Activated CD4-positive, CD25-positive, alpha-beta regulatory T cell treated with anti-CD3 and anti-CD28 coated beads, Interleukin-2, amount 50 U/mL, for 16 hours (primary cell): Measurements from ENCODE around the gene TNPO3.
"Not testable (repeated sequence)": the region's sequence is repeated elsewhere in the genome, so short reads cannot be mapped to it uniquely, and the experiment has no call there.

Experiments used
- DNase-seq: peaks from one replicate; pipeline ENCODE4 v3.0.0-alpha.2; 2020; ENCODE audit warnings: low read depth, low spot score

TNPO3 gene

GRCh38 chr7:128961030-128961659 lies 93.8 kb downstream of the TNPO3 start:
- no peak for DNase-seq

DNA sequence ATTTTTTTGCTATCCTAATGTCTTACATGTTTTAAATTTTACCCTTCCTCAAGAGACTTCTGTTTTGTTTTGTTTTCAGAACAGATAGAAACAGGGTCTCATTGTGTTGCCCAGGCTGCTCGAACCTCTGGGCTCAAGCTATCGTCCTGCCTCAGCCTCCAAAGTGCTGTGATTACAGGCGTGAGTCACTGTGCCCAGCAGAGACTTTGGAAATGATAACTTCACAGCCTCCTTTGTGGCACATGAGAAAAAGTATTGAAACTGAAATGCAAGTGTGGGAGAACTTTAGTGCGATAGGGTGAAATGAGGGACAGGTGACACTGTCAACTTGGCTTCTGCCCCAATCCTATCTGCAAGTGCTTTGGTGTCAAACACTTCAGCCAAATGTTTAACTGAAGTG lies 95.6 kb downstream of the TNPO3 start:
- no peak for DNase-seq

- no peak for DNase-seq
Observed at GRCh38 chr7:128955981-128956380, 98.9 kb downstream of the TNPO3 start.

GRCh38 chr7:128954830-128955802 lies 99.8 kb downstream of the TNPO3 start:
- DNase-seq = no peak

DNA sequence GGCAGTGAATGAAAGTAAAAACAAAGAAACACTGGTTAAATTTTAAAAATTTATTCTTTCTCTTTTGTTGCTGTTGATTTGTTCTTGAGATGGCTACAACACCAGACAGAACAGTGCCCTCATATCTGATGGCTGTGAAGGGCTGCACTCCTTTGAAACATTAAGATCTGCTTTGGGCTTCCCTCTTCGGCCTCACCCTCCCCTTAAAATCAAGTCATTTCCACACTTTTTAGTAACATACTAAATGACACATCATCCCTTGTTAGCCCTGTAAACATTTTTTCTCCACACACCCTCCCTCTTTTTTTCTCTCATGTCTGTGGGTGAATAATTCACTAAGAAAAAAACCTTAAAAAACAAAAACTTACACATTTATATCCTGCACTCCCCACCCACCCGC lies 100.8 kb downstream of the TNPO3 start:
- no peak for DNase-seq

DNA sequence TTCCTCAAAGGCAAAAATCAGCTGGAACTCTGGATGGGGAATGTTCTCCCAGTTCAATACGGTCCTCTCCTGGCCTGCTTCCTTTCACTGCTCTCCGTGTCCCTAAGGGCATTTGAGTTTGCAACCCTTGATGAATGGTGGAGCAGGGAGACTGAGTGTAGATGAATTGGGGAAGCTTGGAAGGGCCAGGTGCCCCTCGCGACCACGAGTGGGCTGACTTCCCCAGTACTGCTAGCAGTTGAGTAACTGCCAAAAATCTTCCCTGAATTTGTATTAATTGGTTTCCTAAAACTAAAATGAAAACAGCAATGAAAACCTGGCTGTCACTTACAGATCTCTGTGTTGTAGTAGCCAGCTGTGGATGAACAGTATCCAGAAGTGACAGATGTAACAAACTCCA lies 103.6 kb downstream of the TNPO3 start:
- DNase-seq = no peak

GRCh38 chr7:128948976-128949760 lies 105.7 kb downstream of the TNPO3 start:
- no peak for DNase-seq

DNA sequence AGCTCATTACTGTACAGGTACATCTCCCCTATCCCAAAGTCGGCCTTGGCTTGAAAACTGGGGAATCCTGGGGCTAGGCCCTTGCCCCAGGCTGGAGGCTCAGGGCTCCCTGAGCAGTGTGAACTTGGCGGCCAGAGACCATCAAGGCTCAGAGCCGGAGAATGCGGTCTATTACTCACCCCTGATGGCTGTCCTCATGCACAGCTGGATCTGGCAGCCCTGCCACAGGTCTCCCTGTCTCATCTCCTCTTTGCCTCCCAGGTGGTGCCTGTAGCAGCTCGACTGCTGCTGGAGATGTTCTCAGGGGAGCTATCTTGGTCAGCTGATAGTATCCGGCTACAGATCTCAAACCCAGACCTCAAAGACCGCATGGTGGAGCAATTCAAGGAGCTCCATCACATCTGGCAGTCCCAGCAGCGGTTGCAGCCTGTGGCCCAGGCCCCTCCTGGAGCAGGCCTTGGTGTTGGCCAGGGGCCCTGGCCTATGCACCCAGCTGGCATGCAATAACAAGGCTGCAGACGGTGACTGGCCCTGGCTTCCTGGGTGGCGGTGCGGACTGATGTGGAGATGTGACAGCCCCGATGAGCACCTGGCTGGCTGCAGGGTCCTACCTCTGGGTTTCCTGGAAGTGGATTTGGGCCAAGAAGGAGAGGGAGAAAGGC lies 106.5 kb downstream of the TNPO3 start:
- DNase-seq = no peak

- no peak for DNase-seq
Observed at GRCh38 chr7:128947854-128948253, 107.1 kb downstream of the TNPO3 start.

DNA sequence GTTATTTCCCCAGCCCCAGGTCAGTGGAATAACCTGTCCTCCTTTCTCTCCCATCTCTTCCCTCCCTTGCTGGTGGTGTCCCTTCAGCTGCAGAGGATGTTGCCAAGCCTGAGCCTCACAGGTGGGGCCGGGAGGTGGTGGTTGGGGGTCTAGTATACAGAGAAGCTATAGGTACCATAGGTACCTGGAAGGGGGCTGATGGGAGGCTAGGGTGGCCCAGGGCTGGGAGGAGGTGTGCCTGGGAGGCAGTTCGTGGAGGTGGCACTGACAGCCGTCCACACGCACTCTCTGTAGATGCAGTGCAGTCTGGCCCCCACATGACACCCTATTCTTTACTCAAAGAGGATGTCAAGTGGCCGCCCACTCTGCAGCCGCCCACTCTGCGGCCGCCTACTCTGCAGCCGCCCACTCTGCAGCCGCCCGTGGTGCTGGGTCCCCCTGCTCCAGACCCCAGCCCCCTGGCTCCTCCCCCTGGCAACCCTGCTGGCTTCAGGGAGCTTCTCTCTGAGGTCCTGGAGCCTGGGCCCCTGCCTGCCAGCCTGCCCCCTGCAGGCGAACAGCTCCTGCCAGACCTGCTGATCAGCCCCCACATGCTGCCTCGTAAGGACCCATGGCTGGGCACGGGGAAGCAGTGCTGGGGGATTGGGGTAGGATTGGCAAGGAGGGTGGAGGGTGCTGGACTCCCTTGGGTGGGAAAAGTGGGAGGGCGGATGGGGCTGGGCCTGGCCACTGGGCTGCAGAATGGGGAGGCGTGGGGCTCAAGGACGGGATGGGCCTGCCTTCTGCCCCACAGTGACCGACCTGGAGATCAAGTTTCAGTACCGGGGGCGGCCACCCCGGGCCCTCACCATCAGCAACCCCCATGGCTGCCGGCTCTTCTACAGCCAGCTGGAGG lies 107.7 kb downstream of the TNPO3 start:
- no peak for DNase-seq

DNA sequence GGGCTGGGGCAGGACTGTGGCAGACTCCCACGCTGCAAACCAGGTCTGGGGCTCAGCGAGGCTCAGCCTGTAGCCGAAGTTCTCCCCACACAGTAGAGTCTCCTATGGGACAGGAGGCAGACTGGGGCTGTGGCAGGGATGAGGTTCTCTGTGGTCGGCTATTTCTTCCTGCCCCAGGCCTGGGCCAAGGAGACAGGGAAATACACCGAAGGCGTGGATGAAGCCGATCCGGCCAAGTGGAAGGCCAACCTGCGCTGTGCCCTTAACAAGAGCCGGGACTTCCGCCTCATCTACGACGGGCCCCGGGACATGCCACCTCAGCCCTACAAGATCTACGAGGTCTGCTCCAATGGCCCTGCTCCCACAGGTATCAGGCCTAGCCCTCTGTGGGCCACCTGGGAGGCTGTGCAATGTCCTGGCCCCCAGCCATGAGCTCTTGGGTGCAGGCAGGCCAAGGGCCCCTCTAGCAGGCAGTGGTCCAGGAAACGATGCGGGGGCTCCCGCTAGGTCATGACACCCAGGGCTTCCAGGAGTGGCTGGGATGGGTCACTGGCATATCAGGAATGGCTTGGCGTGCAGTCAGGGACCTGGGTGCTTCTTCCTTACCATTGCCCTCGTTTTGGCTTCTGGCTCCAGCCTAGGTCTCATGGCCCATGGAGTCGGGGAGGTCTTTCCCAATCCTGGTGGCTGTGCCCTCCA lies 109.1 kb downstream of the TNPO3 start:
- DNase-seq = no peak

GRCh38 chr7:128944487-128945236 lies 110.2 kb downstream of the TNPO3 start:
- DNase-seq = no peak

DNA sequence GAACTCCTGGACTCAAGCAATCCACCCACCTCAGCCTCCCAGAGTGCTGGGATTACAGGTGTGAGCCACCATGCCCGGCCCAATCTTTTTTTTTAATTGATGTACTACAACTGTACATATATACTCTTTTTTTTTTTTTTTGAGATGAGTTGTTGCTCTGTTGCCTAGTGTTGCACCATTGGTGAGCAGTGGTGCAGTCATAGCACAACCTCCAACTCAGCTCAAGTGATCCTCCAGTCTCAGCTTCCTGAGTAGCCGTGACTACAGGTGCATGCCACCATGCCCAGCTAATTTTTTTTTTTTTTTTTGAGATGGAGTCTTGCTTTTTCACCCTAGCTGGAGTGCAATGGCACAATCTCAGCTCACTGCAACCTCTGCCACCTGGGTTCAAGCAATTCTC lies 111.7 kb downstream of the TNPO3 start:
- not testable (repeated sequence) for DNase-seq

GRCh38 chr7:128941946-128942526 lies 112.9 kb downstream of the TNPO3 start:
- DNase-seq = no peak

GRCh38 chr7:128941323-128941890 lies 113.5 kb downstream of the TNPO3 start:
- no peak for DNase-seq

DNA sequence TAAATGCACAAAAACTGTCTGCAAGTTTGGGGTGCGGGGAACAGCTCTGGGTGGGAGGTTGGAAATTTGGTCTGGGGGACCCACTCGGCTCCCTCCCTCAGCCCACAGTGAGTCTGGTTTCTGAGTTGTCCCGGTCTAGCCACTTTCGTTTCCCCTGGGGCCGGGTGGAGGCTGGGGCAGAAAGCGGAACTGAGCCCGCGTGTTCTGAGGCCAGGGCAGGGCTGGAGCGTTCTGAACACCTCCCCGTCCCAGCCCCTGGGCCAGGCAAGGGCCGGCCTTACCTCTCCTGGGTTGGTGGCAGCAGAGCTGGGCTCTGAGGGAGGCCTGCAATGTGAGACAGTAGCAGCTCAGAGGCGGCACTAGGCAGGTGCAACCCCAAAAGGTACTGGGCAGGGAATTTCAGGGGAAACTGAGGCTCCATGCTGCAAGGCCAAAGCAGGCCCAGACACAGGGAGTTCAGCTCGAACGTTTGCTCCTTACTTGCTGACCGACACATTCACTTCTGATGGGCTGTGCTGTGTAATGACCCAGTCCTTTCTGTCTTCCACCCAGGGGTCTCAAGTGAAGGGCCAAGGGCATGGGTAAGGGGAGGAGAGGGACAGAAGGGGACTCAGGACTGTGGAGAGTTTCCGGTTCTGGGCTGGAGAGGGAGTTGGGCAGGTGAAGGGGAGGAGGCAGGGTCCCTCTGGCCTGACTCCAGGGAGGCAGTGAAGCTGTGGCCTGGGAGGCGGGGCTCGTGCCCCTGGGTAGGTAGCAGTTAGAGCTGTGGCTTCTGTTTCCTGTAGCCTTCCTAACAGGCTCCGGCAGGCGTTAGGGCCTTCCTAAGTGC lies 114.2 kb downstream of the TNPO3 start:
- no peak for DNase-seq

- DNase-seq = no peak
Observed at GRCh38 chr7:128939861-128940410, 115.0 kb downstream of the TNPO3 start.
